Measurements from ENCODE around the gene HLA-DMB. TPM values are rescaled to one million over a fixed set of nuclear protein-coding genes. Genes with fewer than 3 reads are reported as not detected.
A peak's percentile ranks its signal among the peaks of the same experiment; 100 is the strongest.

Gene HLA-DMB
- total RNA-seq, 2 donors from 2014 or later: 6.9 to 15.8 TPM

DNA sequence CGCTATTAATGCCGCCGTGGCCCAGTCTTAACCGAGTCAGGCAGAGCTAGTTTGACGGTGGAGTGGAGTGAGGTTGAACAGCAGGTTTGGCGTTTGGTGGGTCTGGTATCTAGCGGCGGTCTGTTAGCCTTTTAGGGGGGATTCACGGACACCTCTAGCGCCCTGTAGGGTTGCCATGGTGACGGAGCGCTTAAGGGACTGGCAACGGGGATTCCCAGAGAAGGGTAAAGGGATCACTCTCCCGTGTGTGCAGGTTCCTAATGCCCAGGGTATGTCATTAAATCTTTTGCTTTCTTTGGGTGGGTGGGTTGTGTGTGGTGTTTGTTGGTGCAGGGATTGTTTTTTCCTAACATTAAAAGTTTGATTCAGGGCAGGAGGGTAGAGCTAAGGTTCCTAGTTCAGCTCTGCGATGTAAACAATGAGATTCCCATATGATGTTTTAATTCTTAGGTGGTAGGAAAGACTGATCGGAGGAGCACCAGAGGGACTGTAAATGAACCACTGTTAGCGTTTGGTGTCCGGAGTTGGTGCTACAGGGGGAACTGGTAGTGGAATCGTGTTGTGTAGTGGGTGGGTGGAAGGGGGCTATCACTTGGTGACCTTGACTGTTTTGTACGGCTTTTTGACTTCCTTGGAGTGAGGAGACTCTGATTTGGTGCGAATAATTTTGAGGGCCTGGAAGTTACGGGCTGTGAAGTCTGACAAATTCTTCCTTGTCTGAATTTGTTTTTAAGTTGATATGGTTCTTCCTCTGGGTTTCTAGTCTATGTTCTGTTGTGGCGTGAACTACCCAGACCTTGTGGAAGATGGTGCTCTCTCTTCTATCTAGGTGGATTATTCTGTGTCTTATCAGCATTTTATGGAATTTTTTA, 32.6 kb upstream of the HLA-DMB start:
- DNase-seq: peak; percentile 51

GRCh38 chr6:32972353-32973143, 31.7 kb upstream of the HLA-DMB start:
- peak in 1 of 2 donors; percentile 1 for ATAC-seq
- DNase-seq: peak; percentile 53
- intact Hi-C loops (cut with DNase I): no loop called here

More for the DNA sequence above, 32.6 kb upstream of the HLA-DMB start:
- ATAC-seq: no peak
- intact Hi-C loops (cut with DNase I): no loop called here

DNA sequence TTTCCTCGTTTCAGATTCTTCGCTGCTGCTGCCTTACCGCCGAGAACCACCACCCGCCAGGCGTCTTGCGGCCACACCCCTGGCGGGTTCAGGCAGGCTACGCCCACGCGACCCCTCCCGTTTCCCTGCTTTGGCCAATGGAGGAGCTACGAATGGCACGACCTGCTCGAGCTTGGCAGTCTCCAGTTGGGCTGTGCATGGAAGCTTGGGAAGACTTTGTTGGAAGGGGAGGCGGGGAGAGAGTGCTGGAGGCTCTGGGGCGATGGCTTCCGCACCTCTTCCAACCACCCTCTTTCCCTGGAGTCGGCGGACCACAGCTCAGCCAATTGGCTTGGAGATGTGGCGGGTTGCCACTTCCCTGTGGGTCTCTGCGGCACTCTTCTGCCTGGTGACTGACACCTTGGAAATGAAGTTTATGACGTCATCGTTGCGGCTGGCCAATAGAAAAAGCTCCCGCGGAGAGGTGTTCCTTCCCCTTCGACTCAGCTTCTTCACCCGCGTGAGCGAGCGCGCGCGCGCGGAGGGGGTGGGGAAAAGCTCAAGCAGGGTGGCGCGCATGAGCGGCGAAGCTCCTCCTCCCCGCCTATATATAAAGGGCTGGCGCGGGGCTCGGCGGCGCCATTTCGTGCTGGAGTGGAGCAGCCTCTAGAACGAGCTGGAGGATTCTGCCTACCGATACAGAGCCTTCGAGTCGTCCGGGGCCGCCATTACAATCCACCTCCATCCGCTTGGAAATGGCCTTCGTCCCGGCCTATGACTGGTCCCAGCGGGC, 30.9 kb upstream of the HLA-DMB start:
- ATAC-seq (peak; percentile 55 to 58), DNase-seq (peak; percentile 99)

DNA sequence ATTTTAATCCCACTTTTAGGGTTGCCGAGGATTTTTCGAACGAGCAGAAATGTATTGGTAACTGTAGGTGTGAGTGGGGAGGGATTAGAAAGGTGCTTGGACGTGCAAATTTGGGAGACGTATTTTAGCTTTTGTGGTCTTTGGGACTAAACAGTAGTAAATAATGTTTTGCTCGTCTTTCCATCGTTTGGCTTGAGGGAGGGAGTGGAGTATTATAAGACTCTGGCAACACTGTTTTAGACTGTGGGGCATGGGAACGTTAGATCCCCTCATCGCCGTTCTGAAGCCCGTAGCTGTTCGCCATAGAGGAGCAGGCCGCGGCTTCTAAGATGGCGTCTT, 30.4 kb upstream of the HLA-DMB start:
- ATAC-seq (no peak), DNase-seq (no peak)
- intact Hi-C loops (cut with DNase I): no loop called here

More for the DNA sequence above, 30.9 kb upstream of the HLA-DMB start:
- intact Hi-C loops (cut with DNase I): no loop called here

- peak; percentile 93 for DNase-seq
- intact Hi-C loops (cut with DNase I): no loop called here
- peak; percentile 47 to 58 for ATAC-seq
Measured at GRCh38 chr6:32970413-32971241, 29.8 kb upstream of the HLA-DMB start.

DNA sequence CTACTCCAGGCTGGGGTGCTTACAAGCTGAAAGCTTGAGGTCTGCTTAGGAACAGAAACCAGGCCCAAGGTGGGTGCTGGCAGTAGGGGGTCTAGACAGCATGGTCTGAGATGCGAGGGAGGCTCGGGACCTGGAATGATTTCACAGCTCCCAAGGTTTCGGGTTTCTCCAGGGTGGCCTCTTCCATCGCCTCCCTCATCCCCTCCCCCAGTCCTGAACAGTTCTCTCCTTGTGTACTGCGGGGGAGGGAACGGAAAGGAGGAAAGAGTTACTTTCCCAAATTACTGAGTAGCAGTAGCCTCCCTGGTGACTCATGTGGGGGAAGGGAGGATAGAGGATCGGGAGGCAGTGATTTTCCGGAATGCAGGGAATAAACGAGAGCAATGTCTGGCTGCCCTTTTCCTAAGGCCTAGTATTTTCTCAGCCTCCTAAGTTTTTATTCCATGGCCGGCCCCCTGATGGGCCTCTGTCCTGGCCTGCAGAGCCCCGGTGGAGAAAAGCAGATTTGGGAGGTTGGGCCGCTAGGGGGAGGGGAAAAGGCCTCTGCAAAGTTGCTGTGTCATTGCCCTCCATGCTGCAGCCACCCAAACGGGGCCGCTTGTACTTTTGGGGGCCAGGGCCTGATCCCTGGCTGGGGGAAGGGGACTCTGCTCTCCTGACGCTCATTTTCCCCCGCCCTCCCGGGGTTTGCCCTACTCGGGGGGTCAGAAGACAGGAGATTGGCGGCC, 29.0 kb upstream of the HLA-DMB start:
- intact Hi-C loops (cut with DNase I): no loop called here
- peak; percentile 3 to 32 for ATAC-seq
- peak; percentile 82 for DNase-seq

GRCh38 chr6:32968867-32969684, 28.2 kb upstream of the HLA-DMB start:
- DNase-seq (peak; percentile 82), ATAC-seq (peak; percentile 38 to 45)
- intact Hi-C loops (cut with DNase I): no loop called here

DNA sequence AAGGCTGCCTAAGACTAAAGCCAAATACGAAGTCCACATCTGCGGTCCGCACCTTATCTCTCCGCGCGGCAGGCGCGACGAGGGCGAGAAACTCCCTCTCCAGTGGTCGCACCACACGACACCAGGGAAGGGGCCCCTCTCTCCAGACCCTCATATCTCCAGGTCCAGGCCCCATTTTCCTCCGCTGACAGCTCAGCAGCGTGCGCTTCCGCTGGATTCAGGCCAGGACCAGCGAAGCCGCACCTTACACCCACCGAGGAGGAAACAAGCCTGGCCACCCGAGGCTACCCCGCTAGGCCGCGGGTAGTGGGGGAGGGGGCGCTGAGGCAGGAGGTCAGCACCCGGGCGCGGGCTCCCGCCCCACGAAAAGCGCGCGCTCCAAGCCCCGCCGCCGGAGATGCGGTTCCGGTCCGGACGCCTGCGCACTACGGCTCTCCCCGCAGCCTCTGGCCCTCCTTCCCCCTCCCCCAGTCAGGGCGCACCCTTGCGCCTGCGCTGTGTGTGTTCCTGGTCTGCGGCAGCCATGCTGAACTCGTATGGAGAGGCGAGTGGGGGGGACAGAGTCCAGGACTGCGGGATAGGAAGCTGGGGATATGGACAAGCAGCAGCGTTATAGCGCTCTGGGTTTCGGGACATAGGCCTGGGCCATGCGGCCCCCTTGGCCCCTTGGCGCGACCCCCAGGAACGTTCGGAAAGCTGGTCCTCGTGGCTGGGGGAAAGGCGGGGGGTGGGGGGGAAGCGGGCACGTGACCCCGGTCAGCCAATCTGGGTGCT, 27.5 kb upstream of the HLA-DMB start, which contains the start of gene BRD2:
BRD2 (plus strand) TSS at position 502 of the 774 bp plus-strand sequence. CDS start 4,305 bp downstream, outside the sequence.
- intact Hi-C loops (cut with DNase I): no loop called here
- ATAC-seq: peak; percentile 69 to 71
- peak; percentile 96 for DNase-seq

- intact Hi-C loops (cut with DNase I): no loop called here
- ATAC-seq: no peak
- no peak for DNase-seq
Measured at GRCh38 chr6:32967151-32968091, 26.6 kb upstream of the HLA-DMB start.

DNA sequence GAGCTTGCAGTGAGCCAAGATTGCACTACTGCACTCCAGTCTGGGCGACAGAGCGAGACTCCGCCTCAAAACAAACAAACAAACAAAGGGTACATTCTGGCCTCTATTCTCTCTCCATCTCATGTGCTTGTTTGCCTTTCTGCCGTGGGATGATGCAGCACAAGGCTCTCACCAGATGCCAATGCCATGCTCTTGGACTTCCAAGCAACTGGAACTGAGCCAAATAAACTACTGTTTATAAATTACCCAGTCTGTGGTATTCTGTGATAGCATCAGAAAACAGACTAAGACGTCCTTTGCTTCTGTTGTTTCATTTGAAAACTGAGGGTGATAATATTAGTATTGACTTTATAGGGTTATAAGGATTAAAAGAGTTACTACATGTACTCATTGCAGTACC, 23.9 kb upstream of the HLA-DMB start:
- no peak for ATAC-seq
- intact Hi-C loops (cut with DNase I): no loop called here

DNA sequence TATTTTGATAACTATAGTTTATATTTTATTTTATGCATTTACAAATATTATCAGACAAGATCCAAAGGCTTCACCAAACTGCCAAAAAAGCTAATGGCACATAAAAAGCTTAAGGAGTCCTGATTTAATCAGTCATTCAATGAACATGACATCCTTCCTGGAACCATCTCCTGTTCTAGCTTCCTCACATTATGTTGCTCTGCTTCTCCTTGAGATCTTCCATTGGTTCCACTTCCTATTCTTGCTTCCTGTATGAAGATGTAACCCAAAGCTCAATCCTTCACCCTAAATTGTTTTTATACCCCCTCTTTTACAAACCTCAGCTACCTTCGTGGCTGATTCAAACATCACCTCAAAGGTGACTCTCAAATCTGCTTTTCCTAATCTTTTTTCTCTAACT, 23.0 kb upstream of the HLA-DMB start:
- ATAC-seq: no peak
- no peak for DNase-seq
- intact Hi-C loops (cut with DNase I): no loop called here

More for the DNA sequence above, 23.9 kb upstream of the HLA-DMB start:
- no peak for DNase-seq

- ATAC-seq (no peak), DNase-seq (no peak)
- intact Hi-C loops (cut with DNase I): no loop called here
Measured at GRCh38 chr6:32962213-32962826, 21.5 kb upstream of the HLA-DMB start.

GRCh38 chr6:32960563-32960962, 19.7 kb upstream of the HLA-DMB start:
- intact Hi-C loops (cut with DNase I): no loop called here
- no peak for ATAC-seq
- DNase-seq: no peak

DNA sequence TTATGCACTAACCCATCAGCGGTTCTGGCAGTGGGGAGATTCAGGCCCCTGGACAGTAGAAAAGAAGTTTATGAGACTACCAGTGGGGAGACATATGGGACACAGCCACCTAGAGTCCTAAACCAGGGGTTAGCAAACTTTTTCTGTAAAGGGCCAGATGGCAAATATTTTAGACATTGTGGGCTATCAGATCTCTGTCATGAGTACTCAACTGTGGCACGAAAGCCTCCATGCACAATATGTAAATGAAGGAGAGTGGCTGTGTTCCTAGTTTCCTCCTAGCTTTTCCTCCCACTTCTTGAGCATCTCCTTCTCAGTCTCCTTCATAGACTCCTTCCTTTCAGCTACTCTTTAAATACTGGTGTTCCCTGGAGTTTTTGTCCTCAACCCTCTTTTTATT, 15.3 kb upstream of the HLA-DMB start:
- ATAC-seq: no peak
- DNase-seq: no peak
- intact Hi-C loops (cut with DNase I): no loop called here
